Measurements from ENCODE around the gene PACSIN3.

DNA sequence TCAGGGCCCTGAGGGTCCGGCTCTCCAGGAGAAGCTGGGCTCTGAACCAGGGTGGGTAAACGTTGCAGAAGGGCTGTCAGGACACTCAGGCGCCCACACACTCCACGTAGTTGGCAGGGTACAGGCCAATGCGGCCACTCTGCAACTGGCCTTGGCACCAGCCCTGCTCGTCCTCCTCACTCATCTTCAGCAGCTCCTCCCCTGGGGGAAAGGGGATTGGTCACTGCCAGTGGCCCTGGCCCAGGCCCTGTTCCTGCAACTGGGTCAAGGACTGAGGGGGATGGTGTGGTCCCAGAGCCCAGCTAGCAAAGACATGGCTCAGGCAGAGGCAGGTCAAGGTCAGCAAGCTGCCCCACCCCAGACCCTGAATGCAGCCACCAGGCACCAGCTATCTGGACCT is 8.4 kb downstream of the PACSIN3 start:
- TF ChIP-seq YY1 (IDR thresholded peaks at IDR 0.05; ENCODE audit: insufficient read depth, insufficient read length) (no peak), ZNF274 (IDR thresholded peaks at IDR 0.05; ENCODE audit: low read depth, low read length) (no peak), SUZ12 (IDR thresholded peaks at IDR 0.05; ENCODE audit: extremely low read depth, insufficient read depth, insufficient read length) (no peak)
